ENCODE measurements around the gene UVRAG.

DNA sequence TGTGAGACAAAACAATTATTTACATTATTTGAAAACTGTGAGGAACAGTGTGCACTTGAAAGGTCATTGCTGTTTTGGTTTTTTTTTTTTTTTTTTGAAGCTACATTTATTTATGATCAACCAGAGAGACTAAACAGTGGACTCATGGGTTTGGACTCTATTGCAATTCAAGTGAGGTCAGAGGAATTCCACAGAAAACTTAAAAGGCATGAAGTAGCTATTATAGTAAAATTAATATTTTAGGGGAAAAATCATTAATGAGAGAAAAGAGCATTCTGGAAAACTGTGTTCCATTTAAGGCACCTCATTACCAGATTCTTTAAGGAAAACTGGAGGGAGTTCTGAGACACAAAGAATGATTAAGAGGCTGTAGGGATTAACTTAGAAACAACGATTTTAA lies 288.4 kb downstream of the UVRAG start:
- TF ChIP-seq EZH2 (IDR thresholded peaks at IDR 0.05; ENCODE audit: borderline replicate concordance, insufficient read depth, low read depth, low read length, poor library complexity, severe bottlenecking) = no peak
- TF ChIP-seq, protein P1, sequence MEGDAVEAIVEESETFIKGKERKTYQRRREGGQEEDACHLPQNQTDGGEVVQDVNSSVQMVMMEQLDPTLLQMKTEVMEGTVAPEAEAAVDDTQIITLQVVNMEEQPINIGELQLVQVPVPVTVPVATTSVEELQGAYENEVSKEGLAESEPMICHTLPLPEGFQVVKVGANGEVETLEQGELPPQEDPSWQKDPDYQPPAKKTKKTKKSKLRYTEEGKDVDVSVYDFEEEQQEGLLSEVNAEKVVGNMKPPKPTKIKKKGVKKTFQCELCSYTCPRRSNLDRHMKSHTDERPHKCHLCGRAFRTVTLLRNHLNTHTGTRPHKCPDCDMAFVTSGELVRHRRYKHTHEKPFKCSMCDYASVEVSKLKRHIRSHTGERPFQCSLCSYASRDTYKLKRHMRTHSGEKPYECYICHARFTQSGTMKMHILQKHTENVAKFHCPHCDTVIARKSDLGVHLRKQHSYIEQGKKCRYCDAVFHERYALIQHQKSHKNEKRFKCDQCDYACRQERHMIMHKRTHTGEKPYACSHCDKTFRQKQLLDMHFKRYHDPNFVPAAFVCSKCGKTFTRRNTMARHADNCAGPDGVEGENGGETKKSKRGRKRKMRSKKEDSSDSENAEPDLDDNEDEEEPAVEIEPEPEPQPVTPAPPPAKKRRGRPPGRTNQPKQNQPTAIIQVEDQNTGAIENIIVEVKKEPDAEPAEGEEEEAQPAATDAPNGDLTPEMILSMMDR (IDR thresholded peaks at IDR 0.05) = no peak
